K562 (cell line): Measurements from ENCODE around the gene PACSIN2. TPM values are rescaled to one million over a fixed set of nuclear protein-coding genes. Genes with fewer than 3 reads are reported as not detected.

Experiments
- FOSL1 ChIP-seq: fragments of 200-800 bp; sonication (Bioruptor generic); conservative IDR thresholded peaks from 2 replicates; pipeline ENCODE4 v1.6.1; 2016; ENCODE audit warnings: missing genetic modification characterization, missing compliant biosample characterization
- MAFG ChIP-seq: fragments of 450-650 bp; conservative IDR thresholded peaks from 2 replicates; pipeline ENCODE4 v1.6.1; 2016; ENCODE audit warnings: missing genetic modification characterization, missing compliant biosample characterization
- PHF21A ChIP-seq: fragments of 450-650 bp; IDR thresholded peaks from 2 replicates; pipeline ENCODE4 v1.6.1; 2017; ENCODE audit warnings: low read depth, borderline replicate concordance
- TAL1 ChIP-seq: fragments of 450-650 bp; IDR thresholded peaks from 2 replicates; pipeline ENCODE4 v1.6.1; 2016; ENCODE audit warnings: mild to moderate bottlenecking
- ZNF384 ChIP-seq: IDR thresholded peaks from 2 replicates; pipeline ENCODE4 v1.6.1; 2012; ENCODE audit warnings: low read depth, low read length, improper control_type of control experiment
- ZNF57 ChIP-seq: fragments of 450-650 bp; formaldehyde crosslinking; IDR thresholded peaks from 2 replicates; pipeline ENCODE4 v1.4.0; 2020; ENCODE audit warnings: mild to moderate bottlenecking, moderate library complexity
- ZNF668 ChIP-seq: fragments of 250-450 bp; sonication (Bioruptor Pico); IDR thresholded peaks from 2 replicates; pipeline ENCODE4 v1.8.0; 2022; ENCODE audit warnings: mild to moderate bottlenecking, inconsistent platforms
- polyA plus RNA-seq, 8 experiments: library from polyadenylated mRNA; depleted of rRNA in 4 of 8; stranded (reverse) in 5 of 8; unstranded in 3 of 8; fragments of >200 nt; fragmentation: Nextera tagmentation in 2 of 8; fragmentation: Illumina TruSeq in 1 of 8; extraction: Ambion mirVana in 2 of 8; extraction: Trizol in 1 of 8; gene quantifications; 2 replicates each; pipeline versions ENCODE4 v1.2.1 to v1.2.3, GENCODE V29; 2011 to 2014; ENCODE audit warnings: inconsistent platforms in 1 of 8, missing spikeins in 1 of 8
- total RNA-seq, 7 experiments: library from RNA; depleted of rRNA in 6 of 7; stranded (reverse); fragments of >200 nt in 6 of 7; fragmentation: Illumina TruSeq in 2 of 7; extraction: Trizol in 2 of 7; gene quantifications; 2 replicates each; pipeline versions ENCODE4 v1.2.1 to v1.2.3, GENCODE V29; 2011 to 2021; ENCODE audit warnings: low replicate concordance in 1 of 7
- TF ChIP-seq, protein P1 (sequence below), 2 experiments: fragments of 450-650 bp in 1 of 2; sonication (generic) in 1 of 2; formaldehyde crosslinking; conservative IDR thresholded peaks; 2 replicates each; pipeline versions ENCODE4 v1.4.0 to v1.8.1; 2020 to 2022; ENCODE audit warnings: mild to moderate bottlenecking in 1 of 2, missing genetic modification reagents in 1 of 2
- TF ChIP-seq, protein P2 (sequence below): sonication (generic); formaldehyde crosslinking; IDR thresholded peaks from 2 replicates; pipeline ENCODE4 v1.8.1; 2023; ENCODE audit warnings: missing genetic modification reagents, mild to moderate bottlenecking, borderline replicate concordance
- TF ChIP-seq, protein P3 (sequence below): sonication (generic); formaldehyde crosslinking; IDR thresholded peaks from 2 replicates; pipeline ENCODE4 v1.8.0; 2022; ENCODE audit warnings: missing genetic modification reagents, mild to moderate bottlenecking, borderline replicate concordance

PACSIN2 gene
- total and polyA plus RNA-seq, 9 of the 15 experiments (the other 6 are each of a cell fraction or from before 2014, with no cell fraction given), result 0.45 to 45.1 (median 23.9) TPM

GRCh38 chr22:42919199-42919598 lies 95.8 kb downstream of the PACSIN2 start (continued):
- TF ChIP-seq, protein P1, sequence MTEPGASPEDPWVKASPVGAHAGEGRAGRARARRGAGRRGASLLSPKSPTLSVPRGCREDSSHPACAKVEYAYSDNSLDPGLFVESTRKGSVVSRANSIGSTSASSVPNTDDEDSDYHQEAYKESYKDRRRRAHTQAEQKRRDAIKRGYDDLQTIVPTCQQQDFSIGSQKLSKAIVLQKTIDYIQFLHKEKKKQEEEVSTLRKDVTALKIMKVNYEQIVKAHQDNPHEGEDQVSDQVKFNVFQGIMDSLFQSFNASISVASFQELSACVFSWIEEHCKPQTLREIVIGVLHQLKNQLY (CRISPR knock-in tag; conservative IDR thresholded peaks at IDR 0.05), result no peak
- TF ChIP-seq PHF21A (no peak), FOSL1 (tag) (0 out of 2 replicates have a peak, but pooled peaks have one; percentile 16), ZNF57 (CRISPR knock-in tag) (no peak), ZNF384 (no peak), TAL1 (no peak), ZNF668 (CRISPR knock-in tag) (no peak), MAFG (tag) (no peak)
- TF ChIP-seq, protein P2, sequence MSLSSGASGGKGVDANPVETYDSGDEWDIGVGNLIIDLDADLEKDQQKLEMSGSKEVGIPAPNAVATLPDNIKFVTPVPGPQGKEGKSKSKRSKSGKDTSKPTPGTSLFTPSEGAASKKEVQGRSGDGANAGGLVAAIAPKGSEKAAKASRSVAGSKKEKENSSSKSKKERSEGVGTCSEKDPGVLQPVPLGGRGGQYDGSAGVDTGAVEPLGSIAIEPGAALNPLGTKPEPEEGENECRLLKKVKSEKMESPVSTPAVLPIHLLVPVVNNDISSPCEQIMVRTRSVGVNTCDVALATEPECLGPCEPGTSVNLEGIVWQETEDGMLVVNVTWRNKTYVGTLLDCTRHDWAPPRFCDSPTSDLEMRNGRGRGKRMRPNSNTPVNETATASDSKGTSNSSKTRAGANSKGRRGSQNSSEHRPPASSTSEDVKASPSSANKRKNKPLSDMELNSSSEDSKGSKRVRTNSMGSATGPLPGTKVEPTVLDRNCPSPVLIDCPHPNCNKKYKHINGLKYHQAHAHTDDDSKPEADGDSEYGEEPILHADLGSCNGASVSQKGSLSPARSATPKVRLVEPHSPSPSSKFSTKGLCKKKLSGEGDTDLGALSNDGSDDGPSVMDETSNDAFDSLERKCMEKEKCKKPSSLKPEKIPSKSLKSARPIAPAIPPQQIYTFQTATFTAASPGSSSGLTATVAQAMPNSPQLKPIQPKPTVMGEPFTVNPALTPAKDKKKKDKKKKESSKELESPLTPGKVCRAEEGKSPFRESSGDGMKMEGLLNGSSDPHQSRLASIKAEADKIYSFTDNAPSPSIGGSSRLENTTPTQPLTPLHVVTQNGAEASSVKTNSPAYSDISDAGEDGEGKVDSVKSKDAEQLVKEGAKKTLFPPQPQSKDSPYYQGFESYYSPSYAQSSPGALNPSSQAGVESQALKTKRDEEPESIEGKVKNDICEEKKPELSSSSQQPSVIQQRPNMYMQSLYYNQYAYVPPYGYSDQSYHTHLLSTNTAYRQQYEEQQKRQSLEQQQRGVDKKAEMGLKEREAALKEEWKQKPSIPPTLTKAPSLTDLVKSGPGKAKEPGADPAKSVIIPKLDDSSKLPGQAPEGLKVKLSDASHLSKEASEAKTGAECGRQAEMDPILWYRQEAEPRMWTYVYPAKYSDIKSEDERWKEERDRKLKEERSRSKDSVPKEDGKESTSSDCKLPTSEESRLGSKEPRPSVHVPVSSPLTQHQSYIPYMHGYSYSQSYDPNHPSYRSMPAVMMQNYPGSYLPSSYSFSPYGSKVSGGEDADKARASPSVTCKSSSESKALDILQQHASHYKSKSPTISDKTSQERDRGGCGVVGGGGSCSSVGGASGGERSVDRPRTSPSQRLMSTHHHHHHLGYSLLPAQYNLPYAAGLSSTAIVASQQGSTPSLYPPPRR (CRISPR knock-in tag), result no peak
- TF ChIP-seq, protein P3, sequence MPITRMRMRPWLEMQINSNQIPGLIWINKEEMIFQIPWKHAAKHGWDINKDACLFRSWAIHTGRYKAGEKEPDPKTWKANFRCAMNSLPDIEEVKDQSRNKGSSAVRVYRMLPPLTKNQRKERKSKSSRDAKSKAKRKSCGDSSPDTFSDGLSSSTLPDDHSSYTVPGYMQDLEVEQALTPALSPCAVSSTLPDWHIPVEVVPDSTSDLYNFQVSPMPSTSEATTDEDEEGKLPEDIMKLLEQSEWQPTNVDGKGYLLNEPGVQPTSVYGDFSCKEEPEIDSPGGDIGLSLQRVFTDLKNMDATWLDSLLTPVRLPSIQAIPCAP (CRISPR knock-in tag), result no peak
- TF ChIP-seq, all 486 proteins: peak for 4
